ENCODE data around the gene SLC6A15.

The SLC6A15 gene

DNA sequence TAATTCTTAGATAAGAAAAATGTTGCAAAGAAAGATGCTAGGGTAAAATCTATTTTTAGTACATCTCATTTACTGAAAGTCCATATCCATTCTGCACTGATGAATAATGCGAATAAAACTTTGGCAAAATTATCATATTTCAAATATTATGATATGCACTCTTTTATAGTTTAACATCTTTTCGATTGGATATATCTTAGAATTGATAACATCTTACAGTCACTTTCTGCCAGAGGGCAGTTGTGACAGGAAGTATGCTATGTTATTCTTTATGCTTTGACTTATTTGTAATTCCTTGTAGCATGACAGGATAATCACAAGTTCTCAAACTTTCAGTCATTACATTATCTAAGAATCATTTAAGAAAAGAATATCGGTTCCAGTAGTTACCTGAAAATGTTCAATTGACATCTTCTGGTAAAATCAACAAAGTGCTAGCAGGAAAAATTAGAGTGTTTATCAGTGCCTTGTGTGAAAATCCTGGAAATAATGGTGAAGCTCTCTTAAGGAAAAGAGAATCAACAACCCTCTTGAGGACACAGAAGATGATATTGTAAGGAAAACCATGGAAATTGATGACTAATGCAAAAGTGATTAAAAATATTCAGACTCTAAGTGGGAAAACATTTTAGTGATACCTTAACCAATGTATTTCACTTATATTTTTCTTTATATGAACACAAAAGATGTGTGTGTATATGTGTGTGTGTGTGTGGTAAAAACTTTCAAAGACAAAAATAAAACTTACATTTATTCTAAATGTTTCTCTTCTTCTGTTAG, 95.5 kb downstream of the SLC6A15 start:
- Histone ChIP-seq H3K27me3 (ENCODE audit: insufficient read depth, insufficient read length) (no peaks in the 10 kb centered on the region), H3K4me1 (ENCODE audit: insufficient read depth, insufficient read length) (no peaks in the 10 kb centered on the region)
- TF ChIP-seq YY1 (IDR thresholded peaks at IDR 0.05; ENCODE audit: insufficient read depth, insufficient read length) (no peak), SUZ12 (IDR thresholded peaks at IDR 0.05; ENCODE audit: extremely low read depth, insufficient read depth, insufficient read length) (no peak), ZNF274 (IDR thresholded peaks at IDR 0.05; ENCODE audit: low read depth, low read length) (no peak)

DNA sequence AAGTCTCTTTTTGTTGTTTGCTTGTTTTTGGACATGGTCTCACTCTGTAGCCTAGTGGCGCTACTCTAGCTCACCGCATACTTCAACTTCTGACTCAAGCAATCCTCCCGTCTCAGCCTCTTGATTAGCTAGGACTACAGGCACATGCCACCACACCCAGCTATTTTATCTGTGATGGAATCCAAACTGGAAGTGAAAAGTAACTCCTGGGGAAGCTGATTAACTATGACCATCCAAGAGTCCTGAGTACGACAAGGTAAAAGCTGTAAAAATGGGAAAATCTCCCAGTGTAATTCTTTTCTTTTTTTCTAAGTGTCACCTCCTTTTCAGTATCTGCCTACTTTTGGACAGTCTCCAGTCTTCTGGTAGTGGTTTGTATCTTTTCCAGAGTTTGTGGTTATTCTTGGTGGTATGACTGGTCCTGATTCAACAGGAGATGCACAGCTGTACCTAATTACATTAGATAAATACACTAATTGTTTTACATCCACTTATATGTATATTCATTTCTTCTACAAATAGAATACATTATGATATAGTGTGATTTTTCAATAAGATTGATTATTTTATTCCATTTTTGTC, 97.8 kb downstream of the SLC6A15 start:
- H3K27me3 ChIP-seq (ENCODE audit: insufficient read depth, insufficient read length), result peaks cover 12% of the 10 kb centered on the region
- H3K36me3 ChIP-seq (ENCODE audit: insufficient read depth, insufficient read length, low read length), result no peaks in the 10 kb centered on the region
- no peaks in the 10 kb centered on the region for H3K4me1 ChIP-seq (ENCODE audit: insufficient read depth, insufficient read length)
- no peak for DNase-seq (ENCODE audit: low read depth, low spot score)
- no peak overlapping the region for H3K4me3 ChIP-seq (ENCODE audit: insufficient read length, low read depth)
- H3K9me3 ChIP-seq (ENCODE audit: insufficient read depth, low read length), result no peaks in the 10 kb centered on the region
- TF ChIP-seq YY1 (IDR thresholded peaks at IDR 0.05; ENCODE audit: insufficient read depth, insufficient read length), result no peak
- TF ChIP-seq SUZ12 (IDR thresholded peaks at IDR 0.05; ENCODE audit: extremely low read depth, insufficient read depth, insufficient read length), result no peak
- TF ChIP-seq ZNF274 (IDR thresholded peaks at IDR 0.05; ENCODE audit: low read depth, low read length), result no peak
- no peak overlapping the region for H3K9ac ChIP-seq (ENCODE audit: insufficient read length, low read depth)

More for the DNA sequence above, 95.5 kb downstream of the SLC6A15 start:
- no peak overlapping the region for H3K9ac ChIP-seq (ENCODE audit: insufficient read length, low read depth)
- no peaks in the 10 kb centered on the region for H3K36me3 ChIP-seq (ENCODE audit: insufficient read depth, insufficient read length, low read length)
- H3K4me3 ChIP-seq (ENCODE audit: insufficient read length, low read depth), result no peak overlapping the region
- H3K9me3 ChIP-seq (ENCODE audit: insufficient read depth, low read length), result no peaks in the 10 kb centered on the region
- no peak for DNase-seq (ENCODE audit: low read depth, low spot score)

DNA sequence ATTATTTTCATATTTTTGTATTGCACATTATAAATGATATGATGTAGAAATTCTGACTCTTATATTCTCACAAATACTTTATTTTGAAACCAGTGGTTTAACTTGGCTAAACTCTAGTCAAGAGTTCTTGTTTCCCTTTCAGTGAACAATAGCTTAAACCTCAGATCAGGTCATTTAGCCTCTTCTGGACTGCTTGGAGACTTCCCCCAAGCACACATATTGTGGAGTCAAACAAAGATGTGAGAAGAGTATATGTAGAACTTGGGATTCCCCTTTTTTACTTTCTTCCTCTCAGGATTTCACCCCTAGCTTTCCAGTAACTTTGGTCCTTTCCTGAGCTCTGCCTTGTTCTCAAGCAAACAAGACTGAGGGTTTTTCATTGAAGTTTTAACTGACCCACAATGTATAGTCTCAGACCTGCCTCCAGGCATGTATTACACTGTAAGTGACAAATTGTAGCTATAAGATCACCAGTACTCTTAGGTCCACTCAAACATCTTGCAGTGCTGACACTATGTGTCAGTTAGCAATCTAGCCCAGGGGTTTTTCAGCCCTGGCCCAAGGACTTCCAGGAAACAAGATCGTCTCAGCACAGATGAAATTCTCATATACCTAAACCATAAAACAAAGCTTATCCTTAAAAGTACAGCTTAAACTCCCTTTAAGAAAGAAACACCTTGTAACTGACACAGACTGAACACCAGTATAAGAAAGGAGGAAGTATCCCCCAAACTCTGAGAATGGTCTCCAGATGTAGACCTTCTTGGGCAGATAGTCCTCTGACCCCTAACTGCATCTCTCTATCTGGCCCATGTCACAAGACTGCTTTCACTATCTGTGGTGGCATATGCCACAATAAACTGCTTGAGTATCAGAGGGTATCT, 98.6 kb downstream of the SLC6A15 start:
- DNase-seq (ENCODE audit: low read depth, low spot score), result no peak
- no peaks in the 10 kb centered on the region for H3K36me3 ChIP-seq (ENCODE audit: insufficient read depth, insufficient read length, low read length)

DNA sequence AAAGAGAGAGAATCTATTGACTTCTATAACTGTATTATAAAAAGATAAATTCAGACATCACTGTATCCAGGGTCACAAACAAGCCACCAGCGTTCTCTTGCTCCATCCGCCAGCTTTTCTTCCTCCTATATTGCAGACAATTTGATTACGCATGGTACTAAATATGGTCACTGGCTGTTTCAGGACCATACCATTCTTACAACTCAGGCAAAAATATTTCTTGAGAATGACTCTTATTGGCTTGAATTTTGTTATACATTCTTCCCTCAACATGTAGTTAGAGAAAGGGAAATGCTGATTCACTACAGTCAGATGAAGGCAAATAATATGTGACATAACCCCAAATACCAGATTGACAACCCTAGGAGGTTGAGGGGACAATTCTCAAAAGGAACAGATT, 101.3 kb downstream of the SLC6A15 start:
- H3K27me3 ChIP-seq (ENCODE audit: insufficient read depth, insufficient read length), result peaks cover 46% of the 10 kb centered on the region
- H3K9ac ChIP-seq (ENCODE audit: insufficient read length, low read depth), result no peak overlapping the region
- H3K4me1 ChIP-seq (ENCODE audit: insufficient read depth, insufficient read length), result no peaks in the 10 kb centered on the region
- H3K4me3 ChIP-seq (ENCODE audit: insufficient read length, low read depth), result no peak overlapping the region
- TF ChIP-seq YY1 (IDR thresholded peaks at IDR 0.05; ENCODE audit: insufficient read depth, insufficient read length) (no peak), ZNF274 (IDR thresholded peaks at IDR 0.05; ENCODE audit: low read depth, low read length) (no peak), SUZ12 (IDR thresholded peaks at IDR 0.05; ENCODE audit: extremely low read depth, insufficient read depth, insufficient read length) (no peak)
- H3K9me3 ChIP-seq (ENCODE audit: insufficient read depth, low read length), result no peaks in the 10 kb centered on the region
- H3K36me3 ChIP-seq (ENCODE audit: insufficient read depth, insufficient read length, low read length), result no peaks in the 10 kb centered on the region
- no peak for DNase-seq (ENCODE audit: low read depth, low spot score)

More for the DNA sequence above, 98.6 kb downstream of the SLC6A15 start:
- TF ChIP-seq YY1 (IDR thresholded peaks at IDR 0.05; ENCODE audit: insufficient read depth, insufficient read length), result no peak
- TF ChIP-seq SUZ12 (IDR thresholded peaks at IDR 0.05; ENCODE audit: extremely low read depth, insufficient read depth, insufficient read length), result no peak
- TF ChIP-seq ZNF274 (IDR thresholded peaks at IDR 0.05; ENCODE audit: low read depth, low read length), result no peak
- Histone ChIP-seq H3K4me1 (ENCODE audit: insufficient read depth, insufficient read length) (no peaks in the 10 kb centered on the region), H3K4me3 (ENCODE audit: insufficient read length, low read depth) (no peak overlapping the region), H3K27me3 (ENCODE audit: insufficient read depth, insufficient read length) (peaks cover 19% of the 10 kb centered on the region), H3K9me3 (ENCODE audit: insufficient read depth, low read length) (no peaks in the 10 kb centered on the region), H3K9ac (ENCODE audit: insufficient read length, low read depth) (no peak overlapping the region)

- H3K27me3 ChIP-seq (ENCODE audit: insufficient read depth, insufficient read length), result peaks cover 51% of the 10 kb centered on the region
- no peaks in the 10 kb centered on the region for H3K36me3 ChIP-seq (ENCODE audit: insufficient read depth, insufficient read length, low read length)
- no peak overlapping the region for H3K4me3 ChIP-seq (ENCODE audit: insufficient read length, low read depth)
- no peak for DNase-seq (ENCODE audit: low read depth, low spot score)
- no peaks in the 10 kb centered on the region for H3K4me1 ChIP-seq (ENCODE audit: insufficient read depth, insufficient read length)
- no peaks in the 10 kb centered on the region for H3K9me3 ChIP-seq (ENCODE audit: insufficient read depth, low read length)
- TF ChIP-seq YY1 (IDR thresholded peaks at IDR 0.05; ENCODE audit: insufficient read depth, insufficient read length) (no peak), ZNF274 (IDR thresholded peaks at IDR 0.05; ENCODE audit: low read depth, low read length) (no peak), SUZ12 (IDR thresholded peaks at IDR 0.05; ENCODE audit: extremely low read depth, insufficient read depth, insufficient read length) (no peak)
- H3K9ac ChIP-seq (ENCODE audit: insufficient read length, low read depth), result no peak overlapping the region
Observed at GRCh38 chr12:84810611-84811010, 102.0 kb downstream of the SLC6A15 start.
